Neutrophil (primary cell): ENCODE data around the gene C1QL2.

Source experiments
- H3K27ac ChIP-seq: fragments of 200-600 bp; sonication (generic); 2 replicates; pipeline ENCODE4 v1.5.1; 2016; ENCODE audit warnings: mild to moderate bottlenecking, moderate library complexity
- H3K27me3 ChIP-seq: fragments of 200-600 bp; sonication (generic); 2 replicates; pipeline ENCODE4 v1.6.0; 2016; ENCODE audit warnings: mild to moderate bottlenecking
- H3K36me3 ChIP-seq: fragments of 200-600 bp; sonication (generic); 2 replicates; pipeline ENCODE4 v1.5.1; 2017
- H3K4me1 ChIP-seq, 2 experiments: fragments of 200-600 bp in 1 of 2; sonication (generic) in 1 of 2; 1 replicate in 1 of 2; 2 replicates in 1 of 2; pipeline versions ENCODE4 v1.5.1 to v1.6.1; 2013 to 2016; ENCODE audit warnings: low read depth in 1 of 2, low read length in 1 of 2, mild to moderate bottlenecking in 1 of 2, moderate library complexity in 1 of 2; ENCODE audit not compliant: control insufficient read depth in 1 of 2, insufficient read depth in 1 of 2
- H3K4me3 ChIP-seq, 2 experiments: fragments of 200-600 bp in 1 of 2; sonication (generic) in 1 of 2; 1 replicate in 1 of 2; 2 replicates in 1 of 2; pipeline ENCODE4 v1.5.1; 2013 to 2016; ENCODE audit warnings: low read depth in 1 of 2, low read length in 1 of 2, mild to moderate bottlenecking in 1 of 2, moderate library complexity in 1 of 2
- H3K9me3 ChIP-seq: fragments of 200-600 bp; sonication (generic); 2 replicates; pipeline ENCODE4 v1.5.1; 2016
- CTCF ChIP-seq: fragments of 200-600 bp; sonication (generic); IDR thresholded peaks from 2 replicates; pipeline ENCODE4 v1.5.1; 2016; ENCODE audit warnings: antibody characterized with exemption

Gene C1QL2

GRCh38 chr2:119179202-119179601 is 20.7 kb upstream of the C1QL2 start:
- H3K4me3 ChIP-seq, result no peak overlapping the region
- no peaks in the 10 kb centered on the region for H3K4me1 ChIP-seq
- no peaks in the 10 kb centered on the region for H3K36me3 ChIP-seq
- no peak overlapping the region for H3K27ac ChIP-seq
- no peaks in the 10 kb centered on the region for H3K9me3 ChIP-seq
- TF ChIP-seq CTCF, result no peak
- no peaks in the 10 kb centered on the region for H3K27me3 ChIP-seq

- H3K27ac ChIP-seq, result no peak overlapping the region
- H3K4me3 ChIP-seq, result no peak overlapping the region
- no peaks in the 10 kb centered on the region for H3K27me3 ChIP-seq
- no peak for TF ChIP-seq CTCF
- H3K36me3 ChIP-seq, result no peaks in the 10 kb centered on the region
- no peaks in the 10 kb centered on the region for H3K9me3 ChIP-seq
- H3K4me1 ChIP-seq, result no peaks in the 10 kb centered on the region
Observed at GRCh38 chr2:119178776-119179175, 20.2 kb upstream of the C1QL2 start.

GRCh38 chr2:119177838-119178190 is 19.3 kb upstream of the C1QL2 start:
- Histone ChIP-seq H3K27me3 (no peaks in the 10 kb centered on the region), H3K36me3 (no peaks in the 10 kb centered on the region), H3K4me3 (no peak overlapping the region), H3K27ac (no peak overlapping the region), H3K9me3 (no peaks in the 10 kb centered on the region), H3K4me1 (no peaks in the 10 kb centered on the region)
- no peak for TF ChIP-seq CTCF

- TF ChIP-seq CTCF, result no peak
- Histone ChIP-seq H3K4me1 (no peaks in the 10 kb centered on the region), H3K4me3 (no peak overlapping the region), H3K36me3 (no peaks in the 10 kb centered on the region), H3K9me3 (no peaks in the 10 kb centered on the region), H3K27ac (no peak overlapping the region), H3K27me3 (no peaks in the 10 kb centered on the region)
Observed at GRCh38 chr2:119177171-119177837, 18.8 kb upstream of the C1QL2 start.

- Histone ChIP-seq H3K9me3 (no peaks in the 10 kb centered on the region), H3K36me3 (no peaks in the 10 kb centered on the region), H3K4me3 (no peak overlapping the region), H3K4me1 (no peaks in the 10 kb centered on the region), H3K27me3 (peaks cover 3% of the 10 kb centered on the region), H3K27ac (no peak overlapping the region)
- no peak for TF ChIP-seq CTCF
Observed at GRCh38 chr2:119175517-119175916, 17.0 kb upstream of the C1QL2 start.

- no peak overlapping the region for H3K4me3 ChIP-seq
- peaks cover 8% of the 10 kb centered on the region for H3K27me3 ChIP-seq
- no peaks in the 10 kb centered on the region for H3K4me1 ChIP-seq
- no peaks in the 10 kb centered on the region for H3K9me3 ChIP-seq
- H3K27ac ChIP-seq, result no peak overlapping the region
- H3K36me3 ChIP-seq, result no peaks in the 10 kb centered on the region
- TF ChIP-seq CTCF, result no peak
Observed at GRCh38 chr2:119174993-119175347, 16.4 kb upstream of the C1QL2 start.
